Measurements from ENCODE around the gene MTHFD1L.

- TF ChIP-seq CTCF (IDR thresholded peaks at IDR 0.05) (no peak), POLR2A (IDR thresholded peaks at IDR 0.05) (no peak)
These were observed 210.0 kb downstream of the MTHFD1L start for GRCh38 chr6:151075527-151075926.
